ENCODE results near the gene IER5L. TPM values are rescaled to one million over a fixed set of nuclear protein-coding genes. Genes with fewer than 3 reads are reported as not detected.

Gene IER5L
- total RNA-seq, 6 experiments from 2014 or later = 2.7 to 19.8 (median 7.8) TPM

- no CpG with 5 or more reads among the region's 5 CpGs for WGBS (ENCODE audit: insufficient coverage, low coverage, low lambda C conversion rate, missing lambda C conversion rate)
Measured at GRCh38 chr9:129172816-129173215, 5.2 kb downstream of the IER5L start.

GRCh38 chr9:129171993-129172751 is 5.9 kb downstream of the IER5L start:
- Histone ChIP-seq H3K4me3 (no peak overlapping the region), H3K27me3 (no peaks in the 10 kb centered on the region), H3K36me3 (no peaks in the 10 kb centered on the region), H3K27ac (no peak overlapping the region), H3K4me1 (peaks cover 0 to 16% (median 0%) of the 10 kb centered on the region in 4 donors), H3K9me3 (no peaks in the 10 kb centered on the region)
- intact Hi-C loops (cut with DNase I) = loop anchor here (5.0 to 10.0 kb wide), 3 partner anchors 35 to 433 kb away; no protein-coding TSS in a partner anchor
- 38% methylated on average over 6 of the region's 7 CpGs for WGBS (ENCODE audit: insufficient coverage, low coverage, low lambda C conversion rate, missing lambda C conversion rate)
- no peak for DNase-seq
- TF ChIP-seq CTCF (IDR thresholded peaks at IDR 0.05) (no peak), POLR2A (IDR thresholded peaks at IDR 0.05) (no peak)
- ATAC-seq = no peak

More at GRCh38 chr9:129172816-129173215, 5.2 kb downstream of the IER5L start:
- no peak for DNase-seq
- Histone ChIP-seq H3K27ac (no peak overlapping the region), H3K27me3 (no peaks in the 10 kb centered on the region), H3K4me1 (peaks cover 0 to 11% (median 0%) of the 10 kb centered on the region in 4 donors), H3K36me3 (no peaks in the 10 kb centered on the region), H3K9me3 (no peaks in the 10 kb centered on the region), H3K4me3 (no peak overlapping the region)
- no peak for ATAC-seq
- TF ChIP-seq CTCF (IDR thresholded peaks at IDR 0.05) (no peak), POLR2A (IDR thresholded peaks at IDR 0.05) (no peak)
- intact Hi-C loops (cut with DNase I) = loop anchor here (5.0 to 10.0 kb wide), 3 partner anchors 36 to 432 kb away; no protein-coding TSS in a partner anchor

- Histone ChIP-seq H3K27ac (no peak overlapping the region), H3K36me3 (no peaks in the 10 kb centered on the region), H3K27me3 (no peaks in the 10 kb centered on the region), H3K9me3 (no peaks in the 10 kb centered on the region), H3K4me3 (no peak overlapping the region), H3K4me1 (peaks cover 0 to 19% (median 0%) of the 10 kb centered on the region in 4 donors)
- ATAC-seq (no peak), DNase-seq (no peak)
- TF ChIP-seq POLR2A (IDR thresholded peaks at IDR 0.05) (no peak), CTCF (IDR thresholded peaks at IDR 0.05) (no peak)
- intact Hi-C loops (cut with DNase I) = loop anchor here (5.0 to 10.0 kb wide), 3 partner anchors 33 to 435 kb away; no protein-coding TSS in a partner anchor
- 55% methylated on average over 6 of the region's 6 CpGs for WGBS (ENCODE audit: insufficient coverage, low coverage, low lambda C conversion rate, missing lambda C conversion rate)
Measured at GRCh38 chr9:129170229-129170628, 7.8 kb downstream of the IER5L start.

- Histone ChIP-seq H3K4me3 (peak overlapping the region in 1 of 3 donors; percentile 37), H3K4me1 (peaks cover 0 to 14% (median 0%) of the 10 kb centered on the region in 4 donors), H3K27me3 (no peaks in the 10 kb centered on the region), H3K27ac (peak overlapping the region in 2 of 3 donors; percentile 51 to 55), H3K36me3 (no peaks in the 10 kb centered on the region), H3K9me3 (no peaks in the 10 kb centered on the region)
- DNase-seq (peak in 2 of 3 donors; percentile 74), ATAC-seq (peak; percentile 72 to 87 (median 85))
- TF ChIP-seq POLR2A (IDR thresholded peaks at IDR 0.05) = no peak
- no peak for TF ChIP-seq CTCF (IDR thresholded peaks at IDR 0.05)
- intact Hi-C loops (cut with DNase I) = no loop called here
- 2% methylated on average over 11 of the region's 18 CpGs for whole genome bisulfite sequencing (ENCODE audit: insufficient coverage, low coverage, low lambda C conversion rate, missing lambda C conversion rate)
Measured at GRCh38 chr9:129166623-129167557, 11.2 kb downstream of the IER5L start.
